ENCODE results near the gene ARHGAP36.

Gene ARHGAP36, protein sequence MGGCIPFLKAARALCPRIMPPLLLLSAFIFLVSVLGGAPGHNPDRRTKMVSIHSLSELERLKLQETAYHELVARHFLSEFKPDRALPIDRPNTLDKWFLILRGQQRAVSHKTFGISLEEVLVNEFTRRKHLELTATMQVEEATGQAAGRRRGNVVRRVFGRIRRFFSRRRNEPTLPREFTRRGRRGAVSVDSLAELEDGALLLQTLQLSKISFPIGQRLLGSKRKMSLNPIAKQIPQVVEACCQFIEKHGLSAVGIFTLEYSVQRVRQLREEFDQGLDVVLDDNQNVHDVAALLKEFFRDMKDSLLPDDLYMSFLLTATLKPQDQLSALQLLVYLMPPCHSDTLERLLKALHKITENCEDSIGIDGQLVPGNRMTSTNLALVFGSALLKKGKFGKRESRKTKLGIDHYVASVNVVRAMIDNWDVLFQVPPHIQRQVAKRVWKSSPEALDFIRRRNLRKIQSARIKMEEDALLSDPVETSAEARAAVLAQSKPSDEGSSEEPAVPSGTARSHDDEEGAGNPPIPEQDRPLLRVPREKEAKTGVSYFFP

DNA sequence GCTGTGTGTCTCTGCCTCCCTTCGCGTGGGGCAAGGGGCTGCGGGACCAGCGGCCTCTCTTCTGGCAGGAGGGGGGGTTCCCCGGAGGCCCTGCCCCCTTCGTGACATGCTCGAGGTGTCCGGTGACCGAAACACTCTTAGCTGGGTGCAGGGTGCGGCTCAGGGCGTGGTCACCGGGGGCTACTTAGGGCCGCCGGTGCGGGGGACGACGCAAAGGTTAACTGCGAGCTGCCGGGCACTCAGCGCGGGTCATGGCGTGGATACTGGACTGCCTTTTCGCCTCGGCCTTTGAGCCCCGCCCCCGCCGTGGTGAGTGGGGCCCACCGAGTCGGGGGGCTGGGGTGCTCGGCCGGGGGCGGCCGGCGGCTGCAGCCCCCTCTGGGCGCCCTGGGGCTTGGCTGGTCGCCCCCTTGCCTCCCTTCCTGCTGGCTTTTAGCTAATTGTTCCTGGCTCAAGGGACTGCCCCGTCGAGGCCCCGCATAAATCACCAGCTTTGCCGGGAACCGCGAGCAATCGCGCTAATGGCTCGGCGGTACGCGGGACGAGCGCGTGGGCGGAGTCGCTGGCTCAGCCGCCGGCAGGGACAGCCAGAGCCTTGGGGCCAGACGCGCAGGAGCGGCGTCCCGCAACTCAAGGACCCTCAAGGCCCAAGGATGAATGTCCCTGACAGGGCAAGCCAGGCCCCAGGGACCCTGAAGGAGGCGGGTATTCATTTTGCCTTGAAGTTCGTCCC lies at the start of gene ARHGAP36:
ARHGAP36 (plus strand) TSS at position 211 of the 733 bp plus-strand sequence. CDS start 23,320 bp downstream, outside the sequence.
- FAIRE-seq, result no peak

DNA sequence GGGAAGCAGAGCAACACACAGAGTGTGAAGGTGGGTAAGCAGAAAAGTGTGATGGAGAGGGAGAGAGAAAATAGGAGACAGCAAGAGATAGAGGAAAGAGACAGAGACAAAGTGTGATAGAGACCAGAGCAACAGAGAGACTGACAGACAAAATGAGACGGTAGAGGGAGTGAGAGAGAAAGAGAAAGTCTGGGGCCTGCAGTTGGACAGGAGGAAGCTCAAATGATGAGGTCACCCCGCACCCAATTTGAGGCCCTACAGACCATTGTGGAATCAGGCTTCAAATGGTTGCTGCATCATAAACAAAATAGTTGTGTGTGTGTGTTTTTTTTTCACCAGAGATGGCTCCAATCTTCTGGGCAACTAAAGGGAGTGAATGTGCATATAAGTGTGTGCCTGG lies 48.0 kb upstream of the ARHGAP36 start:
- FAIRE-seq, result no peak

DNA sequence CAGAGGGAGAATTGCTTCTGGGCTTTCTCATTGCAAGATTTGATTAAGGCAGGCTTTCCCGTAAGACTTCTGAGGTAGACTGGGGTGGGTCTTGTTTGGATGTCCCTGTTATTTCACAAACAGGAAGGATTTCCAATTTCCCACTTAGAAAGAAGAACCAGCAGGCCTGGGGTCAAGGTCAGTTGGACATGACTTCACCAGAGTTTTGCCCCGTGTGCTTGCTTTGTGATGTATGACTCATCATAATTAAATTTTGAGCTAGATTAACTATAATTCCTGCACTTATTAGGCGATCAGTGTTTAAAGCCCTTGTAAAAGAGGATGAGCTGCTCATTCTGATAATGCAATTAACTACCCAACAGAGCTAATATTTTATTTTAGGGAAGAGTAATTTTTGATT lies 32.8 kb upstream of the ARHGAP36 start:
- FAIRE-seq, result no peak

DNA sequence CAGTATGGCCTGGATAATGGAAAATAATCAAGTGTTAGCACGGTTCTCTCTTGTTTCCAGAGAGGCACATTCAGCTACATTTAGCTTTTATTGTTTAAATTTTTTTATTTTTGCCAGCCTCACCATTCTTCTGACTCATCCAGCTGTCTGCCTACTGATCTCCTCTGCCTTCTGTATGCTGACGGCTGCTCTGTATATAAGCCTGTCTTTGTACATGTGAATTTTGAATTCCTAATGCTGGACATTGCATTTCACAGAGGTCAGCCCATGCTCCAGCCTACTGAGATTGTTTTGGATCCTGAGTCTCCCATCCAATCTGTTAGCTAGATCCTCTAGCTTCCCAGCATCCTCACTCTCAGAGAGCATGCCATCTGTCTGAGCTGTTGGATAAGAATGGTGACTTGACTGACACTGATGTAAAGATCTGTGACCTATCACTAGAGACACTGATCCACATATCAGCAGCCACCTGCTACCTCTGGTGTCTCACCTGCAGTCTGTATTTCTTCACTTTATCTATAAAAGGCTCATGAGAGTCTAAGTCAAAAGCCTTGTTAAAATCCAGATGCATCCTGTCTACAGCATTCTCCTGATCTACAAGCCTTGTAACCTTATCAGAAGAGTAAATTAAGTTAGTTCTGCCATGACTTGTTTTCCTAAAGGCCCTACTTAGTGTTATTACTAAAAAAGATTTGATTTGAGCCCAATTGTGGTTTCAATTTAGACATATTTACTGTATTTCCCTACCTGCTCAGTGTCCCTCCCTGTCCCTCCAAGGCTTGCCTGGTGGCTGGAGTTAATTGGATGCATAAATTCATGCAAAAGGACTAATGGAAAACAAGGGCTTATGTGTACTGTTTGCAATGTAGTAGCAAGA lies 25.6 kb upstream of the ARHGAP36 start:
- FAIRE-seq, result no peak

DNA sequence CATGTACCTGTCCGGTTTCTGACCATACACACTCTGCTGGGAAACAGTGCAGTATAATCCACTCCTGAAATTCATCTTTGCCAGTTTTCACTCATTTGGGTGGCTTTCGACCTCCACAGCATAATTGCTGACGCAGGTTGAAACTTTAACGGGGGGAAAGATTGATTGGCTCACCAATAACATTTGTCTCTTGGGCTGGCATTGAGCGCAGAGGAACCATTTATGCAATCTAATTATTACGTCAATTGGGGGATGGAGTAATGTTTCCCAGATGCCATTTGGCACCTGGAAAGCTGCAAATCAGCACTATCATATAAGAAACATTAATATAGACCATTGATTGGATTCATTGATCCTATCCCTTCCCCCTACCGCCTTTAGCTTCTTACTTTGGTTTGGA lies 24.1 kb upstream of the ARHGAP36 start:
- no peak for FAIRE-seq

DNA sequence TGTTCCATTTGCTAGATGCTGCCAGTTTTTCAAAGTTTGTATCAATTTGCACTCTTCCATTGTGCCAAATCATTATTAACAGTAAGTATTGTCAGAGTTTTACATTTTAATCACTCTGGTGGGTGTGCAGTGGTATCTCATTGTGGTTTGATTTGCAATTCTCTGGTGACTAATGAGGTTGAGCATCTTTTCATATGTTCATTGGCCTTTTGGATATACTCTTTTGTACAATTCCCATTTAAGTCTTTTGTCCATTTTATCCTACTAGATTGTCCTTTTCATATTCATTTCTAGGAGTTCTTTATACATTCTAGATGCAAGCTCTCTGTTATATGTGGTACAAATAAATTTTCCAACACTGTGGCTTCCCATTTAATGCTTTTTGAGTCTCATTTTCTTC lies 17.4 kb upstream of the ARHGAP36 start:
- no peak for FAIRE-seq

DNA sequence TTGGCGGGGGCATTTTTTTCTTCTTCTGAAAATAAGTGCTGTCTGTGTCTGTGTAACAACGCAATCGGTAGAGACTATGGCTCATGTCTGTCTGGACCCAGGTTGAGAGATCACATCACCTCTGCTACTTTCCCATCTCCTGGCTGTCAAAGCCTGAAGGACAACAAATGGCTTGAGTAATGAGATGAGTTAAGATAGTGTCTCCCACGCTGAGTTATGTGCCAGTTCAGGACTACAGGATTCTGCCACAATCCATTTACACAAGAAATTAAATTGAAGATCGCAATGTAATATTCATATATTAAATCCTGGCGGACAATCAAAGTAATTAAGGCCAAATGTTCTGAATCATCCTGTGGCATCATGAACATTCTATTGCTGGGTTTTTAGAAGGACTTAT lies 16.5 kb upstream of the ARHGAP36 start:
- no peak for FAIRE-seq

DNA sequence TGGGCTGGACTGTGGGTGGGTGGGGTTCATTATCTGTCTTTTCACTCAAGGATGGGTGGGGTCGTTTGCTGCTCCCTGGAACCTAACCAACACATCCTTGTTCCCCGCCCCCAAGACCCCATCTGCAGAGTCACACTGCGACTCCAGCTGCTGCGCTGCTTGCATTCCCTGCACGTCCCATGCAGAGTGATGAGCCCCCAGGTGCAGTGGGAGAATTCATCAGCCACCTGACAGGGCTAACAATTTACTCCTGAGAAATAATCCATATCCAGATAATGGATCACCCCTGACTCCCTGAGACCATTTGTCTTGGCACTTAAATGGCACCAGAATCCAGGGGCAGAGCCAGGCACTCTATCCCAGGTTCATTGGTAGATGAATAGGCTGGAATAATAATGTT lies 12.4 kb upstream of the ARHGAP36 start:
- FAIRE-seq, result no peak

DNA sequence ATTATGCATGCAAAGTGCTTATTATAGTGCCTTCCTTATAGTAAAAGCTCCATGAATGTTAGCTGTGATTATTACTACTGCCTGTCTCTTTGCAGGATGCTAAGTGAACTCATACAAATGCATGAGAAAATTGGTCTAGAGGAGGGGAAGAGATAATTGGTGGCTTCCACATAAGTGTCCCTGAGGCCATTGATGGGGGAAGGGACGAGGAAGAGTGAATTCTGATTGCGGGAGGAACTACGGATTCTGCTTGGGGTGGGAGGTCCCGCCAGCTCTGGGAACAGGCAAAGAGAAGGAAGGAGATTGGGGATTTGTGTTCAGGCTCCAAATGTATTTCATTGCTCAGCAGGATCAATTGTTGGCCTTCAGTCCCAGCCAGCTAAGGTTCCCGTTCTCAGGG lies 11.6 kb upstream of the ARHGAP36 start:
- FAIRE-seq, result no peak

DNA sequence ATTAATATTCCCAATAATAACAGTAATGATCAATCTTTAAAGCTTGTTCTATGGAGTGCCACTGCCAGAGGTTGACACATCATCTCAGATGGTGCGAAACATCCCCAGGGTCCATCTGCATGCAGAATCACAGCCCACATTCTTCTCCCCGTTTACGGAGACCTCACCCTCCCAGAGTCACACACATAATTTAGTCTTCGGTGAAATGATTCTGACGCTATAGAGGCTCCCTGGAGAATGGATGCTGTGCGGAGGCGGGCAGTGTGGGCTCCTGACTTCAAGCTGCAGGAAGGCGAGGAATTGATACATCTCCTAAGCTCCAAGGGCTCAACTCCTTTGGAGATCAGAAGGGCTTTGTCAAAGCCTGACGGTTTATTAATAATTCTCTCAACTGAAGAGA lies 11.0 kb upstream of the ARHGAP36 start:
- FAIRE-seq, result no peak

DNA sequence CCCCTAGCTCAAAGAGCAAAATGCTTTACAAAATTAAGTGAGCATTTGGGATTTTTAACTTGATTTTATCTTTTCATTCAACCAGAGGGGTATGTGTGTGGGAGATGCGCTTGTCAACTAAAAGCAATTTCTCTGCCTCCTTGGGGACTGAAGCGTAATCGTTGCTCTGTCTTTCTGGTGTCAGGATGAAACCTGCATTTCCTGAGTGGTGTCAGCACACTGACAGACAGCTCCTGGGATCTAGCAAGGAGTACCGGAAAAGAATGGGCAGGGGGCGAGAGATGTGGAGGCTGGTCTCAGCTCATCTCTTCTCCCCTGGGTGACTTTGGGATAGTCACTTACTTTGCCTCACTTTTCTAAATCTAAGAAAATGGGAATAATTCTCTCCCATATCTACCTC lies 5.1 kb upstream of the ARHGAP36 start:
- no peak for FAIRE-seq

DNA sequence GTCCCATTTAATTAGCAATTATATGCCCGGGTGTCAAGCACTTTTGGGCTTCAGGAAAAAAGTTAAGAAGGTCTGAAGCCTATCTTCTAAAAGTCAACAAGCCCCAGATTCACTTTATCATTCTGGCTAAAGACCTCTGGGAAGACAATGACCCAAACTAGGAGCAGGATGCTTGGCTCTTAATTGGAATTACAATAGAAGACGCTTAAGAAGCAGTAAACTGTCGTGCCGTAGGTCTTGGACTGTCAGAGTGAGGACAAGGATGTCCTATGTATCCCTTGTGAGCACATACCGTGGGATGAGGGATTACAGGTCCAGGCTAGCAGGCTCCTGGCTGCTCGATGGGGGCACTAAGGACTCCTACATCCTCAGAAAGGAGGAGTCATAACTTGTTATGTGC lies 3.2 kb upstream of the ARHGAP36 start:
- FAIRE-seq, result no peak

DNA sequence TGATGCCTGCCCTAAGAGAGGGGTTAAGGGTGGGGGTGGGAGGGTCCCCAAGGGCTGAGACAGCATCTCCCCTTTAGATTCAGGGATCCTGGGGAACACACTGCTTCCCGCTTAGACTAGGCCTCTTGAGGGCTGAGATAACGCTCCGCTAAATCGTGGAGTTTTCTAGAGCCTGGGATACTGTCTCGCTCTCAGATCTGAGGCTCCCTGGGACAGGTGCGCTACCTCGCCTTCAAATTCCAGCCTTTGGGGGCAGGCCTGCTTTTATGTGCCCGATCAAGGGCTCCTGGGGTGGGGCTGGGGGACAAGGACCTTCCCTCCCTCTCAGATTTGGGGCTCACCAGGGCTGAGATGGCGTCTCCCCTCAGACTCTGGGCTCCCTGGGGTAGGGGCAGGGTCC lies 440 bp upstream of the ARHGAP36 start:
- no peak for FAIRE-seq

DNA sequence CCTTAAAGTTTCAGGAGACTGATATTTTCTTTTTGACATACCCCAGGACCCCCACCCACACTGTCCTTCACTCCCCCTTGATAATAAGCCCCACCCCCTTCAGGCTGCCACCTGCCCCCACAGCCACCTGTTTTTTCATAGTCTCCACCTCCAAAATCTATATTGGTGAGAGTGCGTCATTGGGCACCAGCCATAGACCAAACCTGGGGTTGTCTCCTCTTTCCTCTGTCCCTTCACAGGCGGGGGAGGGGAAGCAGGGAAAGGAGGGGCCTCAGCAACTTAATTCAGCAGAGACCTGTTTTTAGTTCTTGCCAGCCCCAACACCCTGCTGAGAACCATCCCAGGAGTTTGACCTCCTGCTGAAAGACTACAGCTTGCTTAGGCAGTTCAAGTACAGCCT lies 1.1 kb downstream of the ARHGAP36 start:
- FAIRE-seq, result no peak

DNA sequence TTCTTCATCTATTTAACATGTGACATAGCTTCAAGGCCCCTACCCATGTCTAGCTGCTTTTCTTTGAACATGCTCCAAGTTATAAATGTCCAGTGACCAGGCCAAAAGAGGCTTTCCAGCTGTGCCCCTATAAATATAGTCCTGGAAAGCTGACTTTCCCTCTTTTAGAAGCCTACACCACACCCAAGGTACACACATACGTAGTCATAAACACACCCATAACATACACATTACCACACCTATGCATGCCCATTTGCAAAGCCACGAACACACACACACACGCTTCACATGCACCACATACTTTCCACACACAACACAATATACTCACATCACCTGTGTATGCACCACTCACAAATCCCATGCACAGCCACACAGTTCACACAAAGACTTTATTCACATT lies 2.0 kb downstream of the ARHGAP36 start:
- FAIRE-seq, result no peak

DNA sequence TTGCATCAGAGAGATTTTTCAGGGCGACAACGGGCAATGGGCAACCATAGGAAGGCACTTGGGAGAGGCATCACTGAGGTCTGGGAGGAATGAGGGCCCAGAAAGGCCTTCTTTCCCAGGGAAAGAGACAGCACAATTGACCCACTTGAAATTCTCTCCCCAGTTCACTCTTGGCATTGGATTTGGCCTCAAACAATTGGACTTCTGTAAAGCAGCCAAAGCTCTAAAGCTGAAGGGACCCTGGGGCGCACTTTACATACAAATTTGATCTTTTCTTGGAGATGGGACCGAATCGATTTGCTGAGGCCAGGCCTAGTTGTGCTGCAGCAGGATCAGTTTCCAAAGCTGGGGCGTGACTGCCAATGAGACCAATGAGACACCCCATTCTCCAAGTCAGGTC lies 3.2 kb downstream of the ARHGAP36 start:
- FAIRE-seq, result no peak

DNA sequence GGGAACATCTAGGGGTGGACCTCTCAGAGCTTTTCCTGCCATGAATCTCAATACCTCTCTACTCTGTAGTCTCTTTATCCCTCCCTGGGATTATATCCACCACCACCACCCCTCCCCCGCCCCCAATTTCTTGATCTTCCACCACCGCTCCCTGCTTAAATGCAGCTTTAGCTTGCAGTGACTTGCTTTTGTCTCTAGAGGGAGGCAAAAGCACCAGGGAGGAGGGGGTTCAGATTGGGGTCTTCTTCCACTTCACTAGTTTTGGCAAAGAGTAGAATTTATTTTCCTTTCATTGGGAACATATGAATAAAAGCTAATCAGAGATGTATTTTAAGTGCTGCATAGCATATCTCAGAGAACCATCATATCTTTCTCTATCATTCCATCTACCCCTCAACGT lies 5.5 kb downstream of the ARHGAP36 start:
- no peak for FAIRE-seq

DNA sequence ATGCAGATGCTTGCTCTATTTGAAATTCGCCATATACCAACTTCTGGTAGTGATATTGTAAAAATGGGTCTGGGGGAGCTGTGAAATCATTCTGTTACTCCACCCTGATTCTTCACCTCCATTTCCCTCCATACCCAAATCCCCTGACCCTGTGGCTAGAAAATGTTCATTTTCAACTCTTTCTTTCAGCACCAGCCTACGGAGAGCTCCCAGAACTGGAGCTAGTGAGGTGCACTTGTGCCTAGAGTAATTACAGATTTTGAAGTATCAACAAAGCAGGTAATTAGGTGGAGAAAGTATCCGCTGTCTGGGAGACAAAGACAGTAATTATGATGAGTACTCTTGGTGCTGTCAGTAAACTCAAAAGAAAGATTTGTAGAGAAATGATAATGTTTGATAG lies 8.1 kb downstream of the ARHGAP36 start:
- no peak for FAIRE-seq

DNA sequence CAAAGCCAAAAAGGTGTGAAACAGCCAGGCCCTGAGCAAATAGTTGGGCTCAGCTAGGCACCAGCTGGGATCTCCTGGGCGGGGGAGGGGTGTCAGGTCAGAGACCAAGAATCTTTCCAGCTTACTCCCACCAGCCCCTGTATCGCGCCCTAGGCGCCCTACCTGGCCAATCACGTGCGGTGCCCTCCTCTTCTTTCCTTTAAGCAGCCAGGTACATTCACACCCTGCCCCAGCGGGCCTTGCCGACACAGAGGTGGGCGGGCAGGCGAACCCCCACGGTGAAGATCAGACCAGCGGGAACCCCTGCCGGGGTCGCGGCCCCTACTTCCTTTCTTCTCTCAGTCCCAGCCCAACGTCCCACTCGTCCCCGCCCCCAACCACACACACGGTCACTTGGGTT lies 9.1 kb downstream of the ARHGAP36 start:
- no peak for FAIRE-seq

DNA sequence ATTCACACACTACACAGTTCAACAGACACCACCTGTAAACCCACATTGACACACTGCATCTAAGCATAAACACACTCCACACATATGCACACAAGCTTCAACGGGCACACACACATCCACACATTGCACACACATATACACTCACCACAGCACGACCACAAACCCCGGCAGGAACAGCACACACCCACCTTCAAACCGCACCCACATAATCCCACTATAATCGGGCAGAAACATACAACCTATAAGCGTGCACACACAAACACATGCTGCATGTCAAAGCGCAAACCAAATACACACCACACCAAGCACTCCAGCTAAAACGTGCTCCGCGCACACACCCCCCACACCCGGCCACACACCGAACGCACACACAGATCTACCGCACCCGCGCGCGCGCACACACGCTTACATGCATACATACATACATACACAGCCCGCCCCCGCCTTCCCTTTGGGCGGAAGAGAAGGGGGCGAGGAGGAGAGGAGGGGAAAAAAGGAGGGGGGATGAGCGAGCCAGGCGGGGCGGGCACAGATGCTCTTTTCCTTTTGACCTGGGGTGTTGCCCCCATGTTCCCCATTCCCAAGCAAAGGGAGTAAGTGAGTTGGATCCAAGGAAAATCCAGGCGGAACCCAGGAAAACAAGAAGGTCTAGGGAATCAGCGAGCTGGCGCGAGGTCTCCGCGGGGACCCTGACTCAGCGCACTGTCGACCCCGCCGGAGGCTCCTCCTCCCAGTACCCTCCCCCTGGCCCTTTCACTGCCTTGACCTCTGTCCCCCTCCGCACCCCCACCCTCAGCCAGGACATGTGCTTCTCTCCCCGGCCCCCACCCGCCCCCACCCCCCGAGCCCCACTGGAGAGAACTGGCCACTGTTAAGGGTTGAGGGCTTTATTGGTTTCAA lies 9.9 kb downstream of the ARHGAP36 start:
- no peak for FAIRE-seq

DNA sequence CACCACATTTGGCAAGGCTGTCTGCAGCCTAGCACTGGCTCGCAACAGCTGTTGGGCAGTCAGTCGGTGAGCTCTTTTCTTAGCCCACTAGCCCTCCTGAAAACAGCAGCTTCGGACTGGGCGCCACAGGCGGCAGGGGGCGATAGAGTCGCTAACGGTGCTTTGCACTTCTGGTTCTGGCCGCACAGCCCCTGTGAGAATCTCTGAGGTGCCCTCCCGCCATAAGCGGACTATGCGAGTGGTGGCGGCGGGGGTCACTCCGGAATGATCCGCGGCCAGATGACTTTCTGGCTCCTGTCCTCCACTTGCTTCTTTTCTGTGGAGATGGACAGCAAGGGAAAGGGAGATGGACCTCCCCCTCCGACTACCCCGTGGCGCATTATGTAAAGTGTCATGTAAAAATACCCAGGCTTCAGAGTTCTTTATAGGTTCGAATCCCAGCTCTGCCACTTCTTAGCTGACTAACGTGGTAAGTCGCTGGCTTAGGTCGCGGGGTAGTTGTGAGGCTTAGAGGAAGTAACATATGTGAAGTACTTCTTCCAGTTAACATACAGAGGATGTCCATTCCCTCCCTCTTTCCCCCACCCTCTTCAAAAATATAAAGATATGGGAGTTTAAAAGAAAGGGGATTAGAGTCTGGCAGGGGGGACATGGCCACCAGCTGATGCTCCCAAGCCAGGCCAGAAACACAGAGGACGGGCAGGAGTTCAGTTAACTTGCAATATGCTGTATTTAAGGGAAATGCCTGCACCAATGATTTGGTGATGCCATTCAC lies 11.0 kb downstream of the ARHGAP36 start:
- FAIRE-seq, result no peak
